Spleen (tissue), 7 donors: ENCODE results near the gene OR51V1.

Experiments
- POLR2A ChIP-seq, 3 donors: fragments of 450-650 bp; IDR thresholded peaks; one replicate each; pipeline ENCODE4 v1.5.1; 2017; ENCODE audit warnings: antibody characterized with exemption in 3 of 3, mild to moderate bottlenecking in 1 of 3
- TF ChIP-seq, protein P1 (sequence below), 11 experiments: fragments of 200-600 bp in 7 of 11; fragments of 450-650 bp in 4 of 11; sonication (generic) in 4 of 11; IDR thresholded peaks in 8 of 11; conservative IDR thresholded peaks in 3 of 11; 1 replicate in 7 of 11; 2 replicates in 4 of 11; pipeline versions ENCODE4 v1.4.0 to v1.8.0; 2016 to 2021; ENCODE audit warnings: antibody characterized with exemption in 11 of 11, inconsistent platforms in 4 of 11, mild to moderate bottlenecking in 1 of 11
- donor health status: DM: no; HTN: no; CAD: no; lungs with moderate emphysema.
- donor health status: DM: no; HTN: no; CAD: no.
- donor health status: DM: no; HTN: no; CAD: no.

DNA sequence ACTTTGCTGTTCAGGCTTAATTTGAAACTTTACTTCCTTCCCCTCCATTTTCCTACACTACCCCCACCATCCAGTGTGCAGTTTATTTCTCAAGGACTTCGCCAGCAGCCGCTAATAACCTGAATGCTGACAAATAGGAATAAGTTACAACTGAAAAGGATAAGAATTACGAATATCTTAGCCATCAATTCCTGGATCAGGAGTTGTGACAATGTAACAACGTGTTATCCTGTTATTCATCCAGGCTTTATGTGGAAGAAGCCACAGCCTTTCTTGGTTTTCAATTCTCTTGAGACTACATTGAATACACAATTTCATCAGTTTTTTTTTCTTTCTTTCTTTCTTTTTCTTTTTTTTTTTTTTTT is 43.3 kb upstream of the OR51V1 start:
- no peak for TF ChIP-seq POLR2A (IDR thresholded peaks at IDR 0.05)
- TF ChIP-seq, protein P1, sequence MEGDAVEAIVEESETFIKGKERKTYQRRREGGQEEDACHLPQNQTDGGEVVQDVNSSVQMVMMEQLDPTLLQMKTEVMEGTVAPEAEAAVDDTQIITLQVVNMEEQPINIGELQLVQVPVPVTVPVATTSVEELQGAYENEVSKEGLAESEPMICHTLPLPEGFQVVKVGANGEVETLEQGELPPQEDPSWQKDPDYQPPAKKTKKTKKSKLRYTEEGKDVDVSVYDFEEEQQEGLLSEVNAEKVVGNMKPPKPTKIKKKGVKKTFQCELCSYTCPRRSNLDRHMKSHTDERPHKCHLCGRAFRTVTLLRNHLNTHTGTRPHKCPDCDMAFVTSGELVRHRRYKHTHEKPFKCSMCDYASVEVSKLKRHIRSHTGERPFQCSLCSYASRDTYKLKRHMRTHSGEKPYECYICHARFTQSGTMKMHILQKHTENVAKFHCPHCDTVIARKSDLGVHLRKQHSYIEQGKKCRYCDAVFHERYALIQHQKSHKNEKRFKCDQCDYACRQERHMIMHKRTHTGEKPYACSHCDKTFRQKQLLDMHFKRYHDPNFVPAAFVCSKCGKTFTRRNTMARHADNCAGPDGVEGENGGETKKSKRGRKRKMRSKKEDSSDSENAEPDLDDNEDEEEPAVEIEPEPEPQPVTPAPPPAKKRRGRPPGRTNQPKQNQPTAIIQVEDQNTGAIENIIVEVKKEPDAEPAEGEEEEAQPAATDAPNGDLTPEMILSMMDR (IDR thresholded peaks at IDR 0.05 in 8 of 11, conservative IDR thresholded peaks at IDR 0.05 in 3 of 11), result no peak
